Cardiac muscle cell (in vitro differentiated cells and primary cell): ENCODE results near the gene MOV10L1. TPM values are rescaled to one million over a fixed set of nuclear protein-coding genes. Genes with fewer than 3 reads are reported as not detected.

Source experiments
- DNase-seq, 2 donors: peaks; one replicate each; pipeline versions ENCODE4 v3.0.0 to v3.0.0-alpha.2; 2010 to 2017; ENCODE audit warnings: low read depth in 1 of 2, low spot score in 1 of 2
- H3K27ac ChIP-seq: fragments of 200-600 bp; sonication (generic); 2 replicates; pipeline ENCODE4 v1.5.1; 2016
- H3K27me3 ChIP-seq: fragments of 200-600 bp; sonication (generic); 2 replicates; pipeline ENCODE4 v1.6.0; 2016; ENCODE audit warnings: control low read depth
- H3K36me3 ChIP-seq: fragments of 200-600 bp; sonication (generic); 2 replicates; pipeline ENCODE4 v1.5.1; 2016; ENCODE audit warnings: control low read depth
- H3K4me1 ChIP-seq: fragments of 200-600 bp; sonication (generic); 2 replicates; pipeline ENCODE4 v1.8.1; 2017; ENCODE audit warnings: low read depth, mild to moderate bottlenecking, mixed run types
- H3K4me3 ChIP-seq: fragments of 200-600 bp; sonication (generic); 2 replicates; pipeline ENCODE4 v1.5.1; 2016; ENCODE audit warnings: mild to moderate bottlenecking
- H3K9me3 ChIP-seq: fragments of 200-600 bp; sonication (generic); 2 replicates; pipeline ENCODE4 v1.5.1; 2017; ENCODE audit warnings: low read depth, mild to moderate bottlenecking, control low read depth
- polyA plus RNA-seq: library from polyadenylated mRNA; unstranded; fragments of >200 nt; fragmentation: Nextera tagmentation; extraction: Ambion mirVana; gene quantifications from 2 replicates; pipeline ENCODE4 v1.2.1, GENCODE V29; 2016
- total RNA-seq: library from RNA; depleted of rRNA; stranded (reverse); fragments of >200 nt; gene quantifications from 2 replicates; pipeline ENCODE4 v1.2.3, GENCODE V29; 2016
- TF ChIP-seq, protein P1 (sequence below): IDR thresholded peaks from 2 replicates; pipeline ENCODE4 v1.5.1; 2012; ENCODE audit warnings: low read depth, mild to moderate bottlenecking, low read length

Gene MOV10L1
- total and polyA plus RNA-seq, 2 experiments from 2014 or later = 1.1 TPM; not detected in 1

DNA sequence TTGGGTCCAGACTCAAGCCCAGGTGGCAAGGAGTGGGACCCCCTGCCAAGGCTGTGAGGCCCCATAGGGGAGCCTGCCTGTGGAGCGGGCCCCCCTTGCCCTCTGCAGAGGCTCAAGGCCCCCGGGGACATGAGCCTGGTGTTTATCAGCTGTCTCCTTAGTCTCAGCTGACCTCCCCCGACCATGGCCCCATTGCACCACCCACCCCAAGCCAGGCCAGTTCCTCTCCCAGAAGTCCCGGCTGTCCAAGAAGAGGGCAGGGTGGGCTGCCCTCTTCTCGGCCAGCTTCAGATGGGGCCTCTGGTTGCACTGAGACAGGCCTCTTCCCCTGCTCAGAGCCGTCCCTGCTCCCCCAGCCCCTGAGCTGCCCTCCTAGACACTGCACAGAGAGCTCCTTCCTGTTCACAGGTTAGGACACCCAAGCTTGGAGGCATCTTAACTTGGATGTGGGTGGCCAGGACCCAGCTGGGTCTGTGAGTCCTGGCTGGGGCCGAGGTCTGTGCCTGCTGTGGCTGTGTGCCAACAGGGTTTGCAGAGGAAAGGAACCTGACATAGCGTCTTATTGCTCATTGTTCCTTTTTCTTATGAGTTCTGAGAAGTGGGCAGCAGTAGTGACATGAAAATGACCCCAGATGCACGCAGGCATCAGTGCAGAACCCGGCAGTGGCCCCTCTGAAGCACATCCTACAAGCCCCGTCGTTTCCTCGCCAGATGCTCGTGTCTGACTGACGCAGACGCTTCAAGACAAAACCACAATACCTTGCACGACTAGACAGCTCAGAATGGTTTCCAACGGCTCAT is 101.3 kb downstream of the MOV10L1 start:
- TF ChIP-seq, protein P1, sequence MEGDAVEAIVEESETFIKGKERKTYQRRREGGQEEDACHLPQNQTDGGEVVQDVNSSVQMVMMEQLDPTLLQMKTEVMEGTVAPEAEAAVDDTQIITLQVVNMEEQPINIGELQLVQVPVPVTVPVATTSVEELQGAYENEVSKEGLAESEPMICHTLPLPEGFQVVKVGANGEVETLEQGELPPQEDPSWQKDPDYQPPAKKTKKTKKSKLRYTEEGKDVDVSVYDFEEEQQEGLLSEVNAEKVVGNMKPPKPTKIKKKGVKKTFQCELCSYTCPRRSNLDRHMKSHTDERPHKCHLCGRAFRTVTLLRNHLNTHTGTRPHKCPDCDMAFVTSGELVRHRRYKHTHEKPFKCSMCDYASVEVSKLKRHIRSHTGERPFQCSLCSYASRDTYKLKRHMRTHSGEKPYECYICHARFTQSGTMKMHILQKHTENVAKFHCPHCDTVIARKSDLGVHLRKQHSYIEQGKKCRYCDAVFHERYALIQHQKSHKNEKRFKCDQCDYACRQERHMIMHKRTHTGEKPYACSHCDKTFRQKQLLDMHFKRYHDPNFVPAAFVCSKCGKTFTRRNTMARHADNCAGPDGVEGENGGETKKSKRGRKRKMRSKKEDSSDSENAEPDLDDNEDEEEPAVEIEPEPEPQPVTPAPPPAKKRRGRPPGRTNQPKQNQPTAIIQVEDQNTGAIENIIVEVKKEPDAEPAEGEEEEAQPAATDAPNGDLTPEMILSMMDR = no peak
- Histone ChIP-seq H3K4me1 (peaks cover 29% of the 10 kb centered on the region), H3K9me3 (no peaks in the 10 kb centered on the region), H3K27ac (peak overlapping the region; percentile 93), H3K36me3 (no peaks in the 10 kb centered on the region), H3K27me3 (no peaks in the 10 kb centered on the region), H3K4me3 (no peak overlapping the region)
- peak in 1 of 2 donors; percentile 54 for DNase-seq

DNA sequence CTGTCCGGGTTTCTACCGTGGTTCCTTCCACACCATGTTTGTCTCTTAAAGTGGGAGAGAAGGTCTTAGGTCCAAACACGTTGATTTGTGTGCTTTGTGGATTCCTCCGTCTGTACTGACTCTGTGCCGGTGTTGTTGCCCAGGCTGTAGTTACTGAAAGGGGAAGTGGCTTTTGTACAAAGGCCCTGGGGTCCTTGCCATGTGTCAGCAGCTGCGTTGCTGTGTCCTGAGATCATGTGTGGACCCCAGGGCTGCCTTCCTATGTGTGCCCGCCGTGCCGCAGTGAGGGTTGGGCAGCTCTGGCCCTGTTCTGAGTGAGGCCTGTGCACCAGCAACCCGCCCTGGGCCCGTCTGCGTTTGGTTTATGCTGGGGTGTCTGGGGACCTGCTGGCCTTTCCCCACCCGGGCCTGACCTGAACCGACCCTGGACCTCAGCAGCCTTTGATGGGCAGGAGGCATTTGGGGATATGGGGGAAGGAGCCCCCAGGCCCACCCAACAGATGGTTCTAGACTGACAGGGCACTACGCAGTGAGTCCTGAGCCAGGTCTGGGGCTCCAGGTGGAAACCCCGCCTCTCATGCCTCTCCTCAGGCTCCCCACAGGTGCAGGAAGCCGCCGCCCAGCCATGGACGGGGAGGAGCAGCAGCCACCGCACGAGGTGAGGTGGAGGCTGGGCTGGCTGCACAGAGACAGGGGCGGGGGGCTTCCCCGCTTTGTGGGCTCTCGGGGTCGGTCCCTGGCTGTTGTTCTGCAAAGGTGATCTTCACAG is 102.8 kb downstream of the MOV10L1 start:
- no peak overlapping the region for H3K27ac ChIP-seq
- H3K36me3 ChIP-seq = peaks cover 2% of the 10 kb centered on the region
- no peak overlapping the region for H3K4me3 ChIP-seq
- H3K4me1 ChIP-seq = peaks cover 29% of the 10 kb centered on the region
- H3K27me3 ChIP-seq = no peaks in the 10 kb centered on the region
- DNase-seq = no peak
- H3K9me3 ChIP-seq = no peaks in the 10 kb centered on the region
- TF ChIP-seq, protein P1 = no peak

DNA sequence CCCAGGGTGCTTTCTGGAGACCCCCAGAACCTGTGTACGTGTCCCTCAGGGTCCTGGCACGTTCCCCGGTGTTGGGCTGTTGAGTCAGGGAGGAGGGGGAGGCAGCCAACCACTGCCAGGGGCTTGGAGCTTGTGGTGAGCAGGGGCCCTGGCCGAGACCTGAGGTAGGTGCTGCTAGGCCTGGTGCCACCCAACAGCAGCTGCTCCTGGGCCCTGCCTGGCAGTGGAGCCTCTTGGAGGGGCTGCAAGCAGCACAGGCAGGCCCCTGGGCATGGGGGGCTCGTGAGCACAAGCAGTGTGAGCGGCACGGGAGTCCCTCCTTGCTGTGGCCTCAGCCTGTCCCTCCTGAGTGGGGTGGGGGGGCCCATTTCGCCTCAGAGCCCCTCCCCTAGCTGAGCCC is 103.8 kb downstream of the MOV10L1 start:
- H3K9me3 ChIP-seq = no peaks in the 10 kb centered on the region
- peaks cover 29% of the 10 kb centered on the region for H3K4me1 ChIP-seq
- peaks cover 7% of the 10 kb centered on the region for H3K36me3 ChIP-seq
- TF ChIP-seq, protein P1 = no peak
- no peak overlapping the region for H3K27ac ChIP-seq
- H3K4me3 ChIP-seq = no peak overlapping the region
- no peaks in the 10 kb centered on the region for H3K27me3 ChIP-seq
- no peak for DNase-seq

GRCh38 chr22:50194037-50194805 is 104.4 kb downstream of the MOV10L1 start:
- no peaks in the 10 kb centered on the region for H3K27me3 ChIP-seq
- no peak for DNase-seq
- H3K4me3 ChIP-seq = no peak overlapping the region
- TF ChIP-seq, protein P1 = no peak
- peaks cover 7% of the 10 kb centered on the region for H3K36me3 ChIP-seq
- no peak overlapping the region for H3K27ac ChIP-seq
- H3K4me1 ChIP-seq = peaks cover 26% of the 10 kb centered on the region
- H3K9me3 ChIP-seq = no peaks in the 10 kb centered on the region

- Histone ChIP-seq H3K4me3 (no peak overlapping the region), H3K9me3 (no peaks in the 10 kb centered on the region), H3K27ac (no peak overlapping the region), H3K4me1 (peaks cover 6% of the 10 kb centered on the region), H3K27me3 (no peaks in the 10 kb centered on the region), H3K36me3 (peaks cover 7% of the 10 kb centered on the region)
- TF ChIP-seq, protein P1 = no peak
- DNase-seq = no peak
Observed at GRCh38 chr22:50196256-50196655, 106.5 kb downstream of the MOV10L1 start.
